ENCODE data around the gene MREG.

The MREG gene

DNA sequence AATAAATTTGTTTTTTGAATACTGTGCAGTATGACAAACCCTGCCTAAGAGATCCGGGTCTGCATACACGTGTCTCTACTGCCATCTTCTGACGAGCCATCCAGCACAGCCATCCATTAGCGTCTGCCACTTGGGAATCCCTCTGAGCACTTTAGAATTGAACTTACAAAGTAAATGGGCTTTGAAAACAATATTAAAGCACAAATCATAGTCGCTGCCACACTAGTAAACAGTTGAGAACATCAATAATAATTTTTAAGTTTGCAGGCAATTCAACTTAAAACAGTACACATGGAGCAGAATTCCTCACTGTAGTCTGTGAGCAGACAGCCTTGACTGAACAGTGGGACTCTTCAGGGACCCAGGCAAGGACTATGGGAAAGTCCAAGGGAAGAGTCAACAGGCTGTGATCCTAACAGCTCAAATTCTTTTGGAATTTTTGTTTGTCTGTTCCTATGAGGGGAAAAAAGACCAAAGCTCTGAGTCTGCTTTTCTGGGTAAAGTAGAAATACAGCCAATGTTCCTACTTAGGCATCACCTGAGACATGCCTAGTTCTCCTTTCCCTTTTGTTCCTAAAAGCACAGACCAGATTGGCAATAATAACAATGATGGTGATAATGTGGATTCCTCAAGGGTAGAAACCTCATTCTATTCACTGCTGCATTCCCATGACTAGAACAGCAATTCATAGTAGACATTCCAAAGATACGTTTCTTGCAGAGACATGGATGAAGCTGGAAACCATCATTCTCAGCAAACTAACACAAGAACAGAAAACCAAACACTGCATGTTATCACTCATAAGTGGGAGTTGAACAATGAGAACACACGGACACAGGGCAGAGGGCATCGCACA, 92.9 kb downstream of the MREG start:
- TF ChIP-seq, protein P1, sequence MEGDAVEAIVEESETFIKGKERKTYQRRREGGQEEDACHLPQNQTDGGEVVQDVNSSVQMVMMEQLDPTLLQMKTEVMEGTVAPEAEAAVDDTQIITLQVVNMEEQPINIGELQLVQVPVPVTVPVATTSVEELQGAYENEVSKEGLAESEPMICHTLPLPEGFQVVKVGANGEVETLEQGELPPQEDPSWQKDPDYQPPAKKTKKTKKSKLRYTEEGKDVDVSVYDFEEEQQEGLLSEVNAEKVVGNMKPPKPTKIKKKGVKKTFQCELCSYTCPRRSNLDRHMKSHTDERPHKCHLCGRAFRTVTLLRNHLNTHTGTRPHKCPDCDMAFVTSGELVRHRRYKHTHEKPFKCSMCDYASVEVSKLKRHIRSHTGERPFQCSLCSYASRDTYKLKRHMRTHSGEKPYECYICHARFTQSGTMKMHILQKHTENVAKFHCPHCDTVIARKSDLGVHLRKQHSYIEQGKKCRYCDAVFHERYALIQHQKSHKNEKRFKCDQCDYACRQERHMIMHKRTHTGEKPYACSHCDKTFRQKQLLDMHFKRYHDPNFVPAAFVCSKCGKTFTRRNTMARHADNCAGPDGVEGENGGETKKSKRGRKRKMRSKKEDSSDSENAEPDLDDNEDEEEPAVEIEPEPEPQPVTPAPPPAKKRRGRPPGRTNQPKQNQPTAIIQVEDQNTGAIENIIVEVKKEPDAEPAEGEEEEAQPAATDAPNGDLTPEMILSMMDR (IDR thresholded peaks at IDR 0.05; ENCODE audit: insufficient read depth, low read depth, low read length, missing control alignments): peak; percentile 91
- H3K4me3 ChIP-seq (ENCODE audit: low read depth, low read length): no peak overlapping the region
- peak; percentile 84 for DNase-seq (ENCODE audit: low read depth)

DNA sequence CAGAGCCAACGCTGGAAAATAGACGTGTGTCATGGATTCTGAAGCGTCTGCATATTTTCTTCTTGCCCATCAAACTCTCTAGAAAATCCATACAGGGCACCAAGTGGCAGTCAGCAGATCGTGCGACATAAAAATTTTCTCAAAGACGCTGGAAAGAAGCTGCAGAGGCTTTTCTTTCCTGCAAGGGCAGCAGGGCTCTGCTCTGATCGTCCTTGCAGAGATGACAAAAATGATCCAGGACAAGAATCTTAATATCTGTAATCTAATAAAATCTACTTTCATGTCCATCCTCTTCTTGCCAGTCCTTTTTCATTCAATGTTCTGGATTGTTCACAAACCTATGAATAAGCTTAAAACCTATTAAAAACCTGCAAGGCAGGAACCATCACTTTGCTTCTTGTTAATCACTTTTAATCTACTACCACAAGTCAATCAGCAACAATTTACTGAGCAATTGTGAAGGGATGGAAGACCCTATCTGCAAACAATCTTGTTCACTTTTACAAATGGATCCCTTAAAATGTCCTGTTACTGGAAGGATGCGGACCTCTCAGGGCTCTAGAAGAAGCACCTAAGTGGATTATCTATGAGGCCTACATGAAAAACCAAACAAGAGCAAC, 93.6 kb downstream of the MREG start:
- no peak overlapping the region for H3K4me3 ChIP-seq (ENCODE audit: low read depth, low read length)
- TF ChIP-seq, protein P1 (IDR thresholded peaks at IDR 0.05; ENCODE audit: insufficient read depth, low read depth, low read length, missing control alignments): no peak
- no peak for DNase-seq (ENCODE audit: low read depth)

DNA sequence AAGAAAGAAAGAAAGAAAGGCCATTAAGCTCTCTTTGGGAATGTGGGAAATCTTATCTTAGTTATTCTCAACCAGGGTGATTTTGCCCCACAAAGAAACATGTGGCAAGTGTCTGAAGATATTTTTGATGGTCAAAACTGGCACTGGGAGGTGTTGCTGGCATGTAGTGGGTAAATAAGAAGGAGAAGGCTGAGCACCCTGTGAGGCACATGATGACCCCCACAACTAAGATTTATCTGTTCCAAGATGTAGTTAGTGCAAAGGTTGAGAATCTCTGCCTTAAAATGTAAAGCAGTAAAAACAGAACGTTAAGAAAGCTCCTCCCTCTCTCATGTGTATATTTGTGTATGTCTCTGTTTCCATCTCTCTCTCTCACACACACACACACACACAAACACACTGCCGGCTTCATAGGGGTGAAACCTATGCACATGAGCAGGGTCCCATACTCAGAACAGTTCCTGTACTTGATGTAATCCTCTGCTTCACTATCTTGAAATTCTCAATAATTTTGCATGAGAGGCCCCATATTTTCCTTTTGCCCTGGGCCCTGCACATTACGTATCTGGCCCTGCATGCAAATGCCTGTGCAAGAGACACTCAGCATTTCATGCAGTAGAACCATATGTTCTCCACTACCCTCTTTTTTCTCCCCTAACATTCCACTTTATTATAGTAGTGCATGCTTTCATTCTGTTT, 94.3 kb downstream of the MREG start:
- H3K4me3 ChIP-seq (ENCODE audit: low read depth, low read length): no peak overlapping the region
- TF ChIP-seq, protein P1 (IDR thresholded peaks at IDR 0.05; ENCODE audit: insufficient read depth, low read depth, low read length, missing control alignments): no peak
- peak; percentile 51 for DNase-seq (ENCODE audit: low read depth)

DNA sequence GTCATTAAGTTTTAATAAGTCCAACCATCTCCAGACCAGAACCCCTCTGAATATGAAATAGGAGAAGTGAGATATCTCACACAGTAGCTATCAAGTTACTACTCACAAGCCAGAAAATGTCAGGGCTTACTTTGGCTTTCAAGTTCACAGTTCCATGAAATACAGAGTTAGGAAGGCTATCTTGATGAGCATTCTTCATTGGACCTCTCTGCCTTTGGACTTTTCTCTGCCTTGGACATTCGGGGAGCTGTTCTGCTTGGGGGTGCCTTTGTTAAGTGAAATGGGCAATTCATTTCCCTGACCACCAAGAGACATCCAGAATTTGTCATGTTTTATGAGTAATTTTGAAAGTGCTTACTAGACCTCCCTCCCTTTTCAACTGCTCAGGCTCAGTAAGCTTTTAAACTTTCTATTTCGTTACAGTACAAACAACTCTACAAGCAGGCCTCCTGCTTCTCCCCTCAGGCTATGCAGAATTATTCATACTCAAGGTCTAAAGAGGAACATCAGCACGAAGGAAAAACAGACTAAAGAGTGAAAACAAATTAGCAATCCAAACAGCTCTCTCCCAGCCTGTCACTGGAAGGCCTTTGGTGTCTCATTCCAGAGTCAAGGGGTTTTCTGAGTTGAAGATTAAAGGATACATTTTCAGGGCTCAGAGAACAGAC, 95.3 kb downstream of the MREG start:
- DNase-seq (ENCODE audit: low read depth): peak; percentile 82
- no peak overlapping the region for H3K4me3 ChIP-seq (ENCODE audit: low read depth, low read length)
- TF ChIP-seq, protein P1 (IDR thresholded peaks at IDR 0.05; ENCODE audit: insufficient read depth, low read depth, low read length, missing control alignments): no peak

DNA sequence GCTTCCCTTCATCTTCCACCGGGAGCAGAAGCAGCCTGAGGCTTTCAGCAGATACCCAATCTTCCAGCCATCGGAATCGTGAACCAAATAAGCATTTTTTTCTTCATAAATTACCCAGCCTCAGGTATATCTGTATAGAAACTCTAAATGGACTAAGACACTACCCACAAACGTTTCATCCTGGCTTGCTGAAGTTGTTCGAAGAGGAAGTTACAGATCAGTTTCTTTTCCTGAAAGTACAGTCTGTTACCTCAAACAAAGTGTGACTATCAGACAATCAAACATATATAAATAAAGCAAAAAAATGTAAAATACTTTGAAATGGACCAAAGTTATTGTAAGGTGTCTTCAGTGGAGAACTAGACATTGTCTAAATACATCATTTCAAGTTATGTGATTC, 97.9 kb downstream of the MREG start:
- no peak for DNase-seq (ENCODE audit: low read depth)
- TF ChIP-seq, protein P1 (IDR thresholded peaks at IDR 0.05; ENCODE audit: insufficient read depth, low read depth, low read length, missing control alignments): no peak
- no peak overlapping the region for H3K4me3 ChIP-seq (ENCODE audit: low read depth, low read length)

DNA sequence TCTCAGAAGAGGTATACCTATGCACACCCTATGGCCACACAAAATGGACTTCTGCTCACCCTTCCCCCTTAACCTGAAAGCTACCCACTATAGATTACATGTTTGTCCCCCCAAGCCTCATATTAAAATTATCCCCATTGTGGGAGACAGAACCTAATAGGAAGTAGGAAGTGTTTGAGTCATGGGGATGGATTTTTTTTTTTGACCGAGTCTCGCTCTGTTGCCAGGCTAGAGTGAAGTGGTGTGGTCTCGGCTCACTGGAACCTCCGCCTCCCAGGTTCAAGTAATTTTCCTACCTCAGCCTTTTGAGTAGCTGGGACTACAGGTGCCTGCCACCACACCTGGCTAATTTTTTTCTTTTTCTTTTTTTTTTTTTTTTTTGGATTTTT, 98.6 kb downstream of the MREG start:
- TF ChIP-seq, protein P1 (IDR thresholded peaks at IDR 0.05; ENCODE audit: insufficient read depth, low read depth, low read length, missing control alignments): no peak
- no peak overlapping the region for H3K4me3 ChIP-seq (ENCODE audit: low read depth, low read length)
- no peak for DNase-seq (ENCODE audit: low read depth)
